Measurements from ENCODE around the gene VRK1.

DNA sequence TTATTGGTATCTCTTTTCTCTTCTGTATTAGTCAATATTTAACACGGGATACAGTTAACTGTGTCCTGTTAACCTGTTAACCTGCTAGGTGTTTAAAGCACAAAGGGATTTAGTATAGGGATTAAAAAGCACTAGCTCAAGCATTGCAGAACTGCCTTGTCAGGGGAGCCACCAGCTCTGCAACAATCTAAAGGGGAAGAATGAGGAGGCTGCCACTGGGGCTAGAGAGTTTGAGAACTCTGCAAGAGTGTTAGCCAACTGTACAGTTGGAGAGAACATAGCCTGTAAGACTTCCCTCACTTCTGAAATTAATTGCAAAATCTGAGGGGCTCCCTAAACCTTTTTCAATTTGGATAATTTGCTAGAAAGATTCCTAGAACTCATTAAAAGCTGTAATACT, 6.5 kb upstream of the VRK1 start:
- TF ChIP-seq, protein P1, sequence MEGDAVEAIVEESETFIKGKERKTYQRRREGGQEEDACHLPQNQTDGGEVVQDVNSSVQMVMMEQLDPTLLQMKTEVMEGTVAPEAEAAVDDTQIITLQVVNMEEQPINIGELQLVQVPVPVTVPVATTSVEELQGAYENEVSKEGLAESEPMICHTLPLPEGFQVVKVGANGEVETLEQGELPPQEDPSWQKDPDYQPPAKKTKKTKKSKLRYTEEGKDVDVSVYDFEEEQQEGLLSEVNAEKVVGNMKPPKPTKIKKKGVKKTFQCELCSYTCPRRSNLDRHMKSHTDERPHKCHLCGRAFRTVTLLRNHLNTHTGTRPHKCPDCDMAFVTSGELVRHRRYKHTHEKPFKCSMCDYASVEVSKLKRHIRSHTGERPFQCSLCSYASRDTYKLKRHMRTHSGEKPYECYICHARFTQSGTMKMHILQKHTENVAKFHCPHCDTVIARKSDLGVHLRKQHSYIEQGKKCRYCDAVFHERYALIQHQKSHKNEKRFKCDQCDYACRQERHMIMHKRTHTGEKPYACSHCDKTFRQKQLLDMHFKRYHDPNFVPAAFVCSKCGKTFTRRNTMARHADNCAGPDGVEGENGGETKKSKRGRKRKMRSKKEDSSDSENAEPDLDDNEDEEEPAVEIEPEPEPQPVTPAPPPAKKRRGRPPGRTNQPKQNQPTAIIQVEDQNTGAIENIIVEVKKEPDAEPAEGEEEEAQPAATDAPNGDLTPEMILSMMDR (IDR thresholded peaks at IDR 0.05; ENCODE audit: low read depth, low read length, missing input control), result no peak
- TF ChIP-seq SP1 (IDR thresholded peaks at IDR 0.05) (no peak), HNF4A (conservative IDR thresholded peaks at IDR 0.05) (no peak), YY1 (IDR thresholded peaks at IDR 0.05) (no peak), GABPA (IDR thresholded peaks at IDR 0.05 in 1 of 2, conservative IDR thresholded peaks at IDR 0.05 in 1 of 2) (no peak), JUND (IDR thresholded peaks at IDR 0.05) (no peak), TAF1 (conservative IDR thresholded peaks at IDR 0.05) (no peak)
- TF ChIP-seq, protein P2, sequence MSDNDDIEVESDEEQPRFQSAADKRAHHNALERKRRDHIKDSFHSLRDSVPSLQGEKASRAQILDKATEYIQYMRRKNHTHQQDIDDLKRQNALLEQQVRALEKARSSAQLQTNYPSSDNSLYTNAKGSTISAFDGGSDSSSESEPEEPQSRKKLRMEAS (IDR thresholded peaks at IDR 0.05), result no peak

All from liver (tissue), 3 donors.